ENCODE results near the gene IER5.

DNA sequence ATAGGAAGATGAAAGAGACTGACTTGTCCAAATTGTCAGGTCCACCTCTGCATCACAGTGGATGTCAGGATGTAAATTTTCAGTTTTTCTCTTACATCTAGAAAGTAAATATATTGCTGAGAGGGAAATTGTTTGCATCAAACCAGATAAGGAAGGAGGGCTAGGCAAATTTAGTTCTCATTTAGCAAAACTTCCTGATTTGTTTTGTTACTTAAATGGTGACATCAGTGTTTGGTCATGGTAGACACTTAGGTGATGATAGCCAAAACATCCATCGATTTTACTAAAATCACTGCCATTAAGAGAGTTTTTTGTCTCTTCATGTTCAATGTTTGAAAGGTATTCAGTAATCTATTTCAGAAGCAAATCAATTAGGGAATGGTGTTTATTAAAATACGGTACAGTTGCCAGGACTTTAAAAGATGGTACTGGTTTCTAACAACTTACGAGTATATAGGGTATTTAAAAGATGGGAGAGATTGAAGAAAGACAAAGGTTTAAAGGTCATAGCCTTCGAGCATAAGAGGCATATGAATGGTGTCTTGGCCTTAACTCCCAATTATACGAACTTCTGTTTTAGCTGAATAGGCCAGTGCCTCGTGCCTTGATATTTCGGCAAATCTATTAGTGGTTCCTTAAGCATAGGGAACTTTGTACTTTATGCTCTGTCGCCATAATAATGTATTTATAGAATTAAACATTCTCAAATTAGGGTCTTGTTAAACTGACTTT, 3.0 kb downstream of the IER5 start:
- TF ChIP-seq, protein P1, sequence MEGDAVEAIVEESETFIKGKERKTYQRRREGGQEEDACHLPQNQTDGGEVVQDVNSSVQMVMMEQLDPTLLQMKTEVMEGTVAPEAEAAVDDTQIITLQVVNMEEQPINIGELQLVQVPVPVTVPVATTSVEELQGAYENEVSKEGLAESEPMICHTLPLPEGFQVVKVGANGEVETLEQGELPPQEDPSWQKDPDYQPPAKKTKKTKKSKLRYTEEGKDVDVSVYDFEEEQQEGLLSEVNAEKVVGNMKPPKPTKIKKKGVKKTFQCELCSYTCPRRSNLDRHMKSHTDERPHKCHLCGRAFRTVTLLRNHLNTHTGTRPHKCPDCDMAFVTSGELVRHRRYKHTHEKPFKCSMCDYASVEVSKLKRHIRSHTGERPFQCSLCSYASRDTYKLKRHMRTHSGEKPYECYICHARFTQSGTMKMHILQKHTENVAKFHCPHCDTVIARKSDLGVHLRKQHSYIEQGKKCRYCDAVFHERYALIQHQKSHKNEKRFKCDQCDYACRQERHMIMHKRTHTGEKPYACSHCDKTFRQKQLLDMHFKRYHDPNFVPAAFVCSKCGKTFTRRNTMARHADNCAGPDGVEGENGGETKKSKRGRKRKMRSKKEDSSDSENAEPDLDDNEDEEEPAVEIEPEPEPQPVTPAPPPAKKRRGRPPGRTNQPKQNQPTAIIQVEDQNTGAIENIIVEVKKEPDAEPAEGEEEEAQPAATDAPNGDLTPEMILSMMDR (conservative IDR thresholded peaks at IDR 0.05): no peak
- TF ChIP-seq EZH2 (IDR thresholded peaks at IDR 0.05; ENCODE audit: low read depth): no peak

All from PC-9 (cell line).